Mucosa of gallbladder (tissue), 1 donor: ENCODE measurements around the gene NTN5. TPM values are rescaled to one million over a fixed set of nuclear protein-coding genes. Genes with fewer than 3 reads are reported as not detected.
"Not testable (repeated sequence)": the region's sequence is repeated elsewhere in the genome, so short reads cannot be mapped to it uniquely, and the experiment has no call there.

Experiments used
- DNase-seq: peaks from one replicate; pipeline ENCODE4 v3.0.0-alpha.2; 2020; ENCODE audit warnings: low spot score
- total RNA-seq: library from RNA; stranded (reverse); gene quantifications from one replicate; pipeline ENCODE4 v1.2.1, GENCODE V29; 2021
- donor health status: DM: no; HTN: no; CAD: no.

The NTN5 gene
- total RNA-seq, 1 donor from 2014 or later: 0.46 TPM

DNA sequence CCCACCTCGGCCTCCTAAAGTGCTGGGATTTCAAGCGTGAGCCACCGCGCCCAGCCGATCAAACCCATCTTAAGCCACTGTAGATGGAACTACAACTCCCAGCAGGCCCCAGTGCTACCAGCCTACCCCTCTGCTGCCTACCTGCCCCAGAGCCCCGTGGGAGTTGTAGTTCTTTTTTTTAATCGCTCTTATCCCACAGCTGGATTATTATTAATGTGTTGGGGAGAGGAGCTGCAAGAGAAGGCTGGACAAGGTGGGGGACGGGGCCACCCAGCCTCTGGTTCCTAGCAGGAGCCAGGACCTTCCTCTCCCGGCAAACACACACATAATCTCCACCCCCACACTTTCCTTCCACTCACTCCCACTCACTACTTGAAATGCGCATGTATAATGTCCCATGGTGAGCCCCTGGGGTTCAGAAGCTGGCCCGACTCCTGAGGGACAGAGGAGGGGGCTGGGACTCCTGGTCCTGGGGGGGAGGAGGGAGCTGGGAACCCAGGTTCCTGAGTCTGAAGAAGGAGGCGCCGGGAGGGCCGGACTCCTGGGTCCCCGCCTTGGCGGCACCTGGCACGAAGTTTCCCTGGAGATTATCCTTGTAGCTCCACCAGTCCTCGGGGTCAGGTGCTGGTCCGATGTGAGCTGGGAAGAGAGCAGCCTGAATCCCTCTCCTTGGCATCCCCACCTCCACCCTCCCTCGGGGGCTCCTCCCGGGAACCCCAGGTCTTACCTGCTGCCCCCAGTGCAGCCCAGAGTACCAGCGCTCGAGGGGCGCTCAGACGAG, 27.8 kb downstream of the NTN5 start:
- DNase-seq: peak; percentile 84

DNA sequence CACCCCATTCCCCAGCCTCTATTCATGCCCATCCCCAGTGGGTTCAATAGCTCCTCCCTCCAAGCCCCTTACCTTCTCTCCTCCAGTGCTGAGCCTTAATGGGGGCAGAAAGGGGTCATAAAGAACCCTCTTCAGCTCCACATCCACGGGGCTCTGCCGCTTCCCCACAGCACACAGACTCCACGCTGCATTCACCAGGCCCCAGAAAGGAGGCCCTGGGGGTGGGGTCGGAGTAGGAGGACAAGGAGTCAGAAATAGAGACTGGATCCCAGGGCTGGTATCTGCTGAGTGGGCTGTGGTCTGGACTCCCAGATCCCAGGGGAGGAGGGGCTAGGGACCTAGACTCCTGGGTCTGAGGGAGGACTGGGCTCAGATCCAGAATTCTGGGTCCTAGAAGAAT, 28.5 kb downstream of the NTN5 start:
- no peak for DNase-seq

DNA sequence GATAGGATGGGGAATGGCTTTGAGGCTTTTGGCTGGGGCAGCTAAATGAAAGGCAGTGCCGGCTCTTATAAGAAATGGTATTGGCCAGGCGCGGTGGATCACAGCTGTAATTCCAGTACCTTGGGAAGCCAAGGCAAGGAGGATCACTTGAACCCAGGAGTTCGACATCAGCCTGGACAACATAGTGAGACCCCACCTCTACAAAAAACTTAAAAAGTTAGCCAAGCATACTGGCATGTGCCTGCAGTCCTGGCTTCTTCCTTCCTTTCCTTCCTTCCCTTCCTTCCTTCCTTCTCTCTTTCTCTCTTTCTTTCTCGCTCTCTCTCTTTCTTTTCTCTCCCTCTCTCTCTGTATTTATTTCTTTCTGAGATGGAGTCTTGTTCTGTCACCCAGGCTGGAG, 30.0 kb downstream of the NTN5 start:
- DNase-seq: no peak

DNA sequence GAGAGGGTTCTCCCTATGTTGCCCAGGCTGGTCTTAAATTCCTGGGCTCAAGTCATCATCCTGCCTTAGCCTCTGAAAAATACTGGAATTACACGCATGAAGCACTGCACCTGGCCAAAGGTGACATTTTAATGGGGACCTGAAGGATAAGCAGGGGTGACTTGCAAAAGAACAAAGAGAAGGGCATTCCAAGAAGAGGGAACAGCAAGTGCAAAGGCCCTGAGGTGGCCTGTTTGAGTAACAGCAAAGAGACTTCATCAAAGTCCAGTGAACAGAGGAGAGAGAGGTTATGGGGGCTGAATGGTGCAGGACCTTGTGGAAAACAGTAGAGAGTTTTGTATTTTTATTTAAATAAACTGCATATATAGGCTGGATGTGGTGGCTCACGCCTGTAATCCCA, 31.0 kb downstream of the NTN5 start:
- no peak for DNase-seq

DNA sequence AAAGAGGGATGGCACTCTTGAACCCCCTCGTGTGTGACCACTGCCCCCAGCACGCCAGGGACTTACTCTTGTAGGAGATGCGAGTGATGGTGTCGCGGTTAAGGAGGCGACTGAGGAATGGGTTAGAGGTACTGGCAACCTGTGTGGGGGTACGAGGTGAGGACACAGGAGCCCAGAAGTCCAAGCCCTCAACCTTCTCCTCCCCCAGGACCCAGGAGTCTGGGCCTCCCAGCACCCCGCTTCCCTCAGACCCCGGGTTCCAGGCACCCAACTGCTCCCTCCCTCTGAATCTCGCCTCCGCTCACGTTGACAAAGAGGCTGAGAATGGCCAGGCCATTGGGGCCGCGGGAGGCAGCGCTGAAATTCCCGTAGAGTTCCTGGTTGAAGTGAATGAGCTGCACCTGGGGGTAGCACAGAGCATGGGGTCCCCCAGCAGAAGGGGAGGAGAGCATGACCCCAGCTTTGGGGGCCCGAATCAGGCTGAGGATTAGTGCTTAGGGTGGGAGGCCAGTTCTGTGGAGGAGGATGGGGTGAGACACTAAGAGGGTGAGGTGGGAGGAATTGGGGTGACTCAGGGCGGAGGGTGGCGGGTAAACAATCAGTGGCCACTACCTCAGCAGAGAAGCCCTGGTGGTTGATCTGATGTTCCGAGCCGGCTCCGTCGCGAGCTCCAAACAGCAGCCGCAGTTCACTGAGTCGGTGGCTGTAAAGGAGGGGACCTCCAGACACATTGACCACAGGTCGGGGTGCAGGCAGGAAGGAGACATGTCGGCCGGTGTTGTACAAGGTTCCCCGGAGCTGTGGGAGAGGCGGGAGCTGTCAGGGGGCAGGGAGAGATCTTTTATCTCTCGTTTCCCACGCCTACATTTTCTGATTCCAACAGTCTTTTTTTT, 33.1 kb downstream of the NTN5 start:
- no peak for DNase-seq

DNA sequence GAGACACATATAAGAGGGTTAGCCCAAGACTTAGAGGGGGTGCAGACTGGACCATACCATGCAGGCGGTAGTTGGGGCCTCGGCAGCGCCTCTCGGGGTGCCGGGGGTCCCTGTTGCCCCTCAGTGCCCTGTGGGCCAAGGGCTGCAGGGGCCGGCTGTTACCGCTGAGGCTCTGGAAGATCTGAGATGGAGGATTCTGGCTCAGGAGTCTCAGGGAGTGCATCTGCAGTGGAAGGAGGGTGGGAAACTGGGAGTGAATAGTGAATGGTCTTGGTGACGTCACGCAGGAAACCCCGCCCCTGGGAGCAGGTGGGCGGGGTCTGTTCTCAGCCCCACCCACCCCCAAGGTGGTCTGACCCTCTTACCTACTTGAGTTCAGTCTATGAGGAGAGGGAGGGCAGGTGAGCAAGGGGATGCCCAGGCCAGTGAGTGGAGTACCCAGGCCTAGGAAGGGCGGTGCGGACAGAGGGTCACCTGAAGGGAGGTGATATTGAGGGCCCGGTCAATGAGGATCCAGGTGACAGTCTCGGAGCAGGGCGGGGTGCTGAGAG, 33.9 kb downstream of the NTN5 start:
- no peak for DNase-seq

DNA sequence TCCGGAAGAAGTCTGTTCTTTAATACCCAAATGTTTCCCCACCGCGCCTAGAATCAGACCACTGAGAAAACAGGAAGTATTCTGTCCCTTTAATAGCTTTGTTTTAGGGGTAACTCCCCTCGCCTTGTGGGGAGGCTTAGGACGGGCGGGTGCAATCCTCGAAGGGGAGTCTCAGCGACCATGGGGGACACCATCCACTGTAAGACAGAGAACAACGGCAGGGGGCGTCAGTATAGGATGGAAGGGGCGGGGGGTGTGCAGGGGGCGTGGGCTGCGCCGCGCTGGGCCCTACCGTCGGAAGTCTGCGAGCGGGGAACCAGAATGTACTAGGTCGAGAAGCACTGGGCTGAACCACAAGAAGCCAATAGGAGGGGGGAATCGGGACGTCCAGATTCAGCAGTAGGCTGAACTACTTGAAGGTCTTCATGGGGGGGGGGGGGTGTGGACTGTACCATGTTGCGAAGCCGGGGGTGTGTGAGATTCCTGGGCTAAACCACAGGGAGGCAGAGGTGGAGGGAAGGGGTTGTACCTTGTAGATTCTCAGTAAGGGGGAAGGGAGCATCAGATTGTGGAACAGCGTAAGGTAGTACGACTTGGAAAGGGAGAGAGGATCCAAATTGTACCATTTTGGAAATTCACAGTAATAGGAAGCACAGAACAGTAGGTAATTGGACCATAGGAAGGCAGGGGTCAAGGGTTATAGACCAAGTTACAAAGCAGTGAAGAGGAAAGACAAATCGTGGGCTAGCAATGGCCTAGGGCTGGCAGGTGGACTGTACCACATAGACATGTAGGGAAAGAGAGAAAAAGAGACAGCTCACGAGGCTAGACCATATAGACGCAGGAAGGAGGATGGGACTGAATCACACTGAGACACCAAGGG, 34.6 kb downstream of the NTN5 start:
- DNase-seq: peak; percentile 91

DNA sequence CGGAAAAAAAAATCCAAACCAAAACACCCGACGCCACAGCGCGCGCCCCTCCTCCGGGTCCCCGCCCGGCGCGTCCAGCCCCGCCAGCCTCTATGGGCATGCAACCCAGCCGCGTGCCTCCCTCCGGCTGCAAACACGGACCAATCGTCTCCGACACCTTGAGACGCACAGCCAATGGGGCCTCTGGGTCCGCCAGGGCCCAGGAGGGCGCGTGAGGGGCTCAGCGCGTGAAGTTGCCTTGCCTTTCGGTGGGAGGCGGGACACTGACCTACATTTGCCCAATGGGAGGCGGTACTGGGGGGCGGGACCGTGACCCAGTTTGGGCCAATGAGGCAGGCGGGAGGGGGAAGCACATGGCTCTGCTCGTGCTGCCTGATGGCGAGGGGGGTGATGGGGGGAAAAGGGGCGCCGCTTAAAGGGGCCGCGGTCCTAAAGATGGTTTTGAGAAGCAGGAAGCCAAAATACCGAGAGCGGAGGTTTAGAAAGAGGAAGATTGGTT, 35.3 kb downstream of the NTN5 start:
- DNase-seq: peak; percentile 100

DNA sequence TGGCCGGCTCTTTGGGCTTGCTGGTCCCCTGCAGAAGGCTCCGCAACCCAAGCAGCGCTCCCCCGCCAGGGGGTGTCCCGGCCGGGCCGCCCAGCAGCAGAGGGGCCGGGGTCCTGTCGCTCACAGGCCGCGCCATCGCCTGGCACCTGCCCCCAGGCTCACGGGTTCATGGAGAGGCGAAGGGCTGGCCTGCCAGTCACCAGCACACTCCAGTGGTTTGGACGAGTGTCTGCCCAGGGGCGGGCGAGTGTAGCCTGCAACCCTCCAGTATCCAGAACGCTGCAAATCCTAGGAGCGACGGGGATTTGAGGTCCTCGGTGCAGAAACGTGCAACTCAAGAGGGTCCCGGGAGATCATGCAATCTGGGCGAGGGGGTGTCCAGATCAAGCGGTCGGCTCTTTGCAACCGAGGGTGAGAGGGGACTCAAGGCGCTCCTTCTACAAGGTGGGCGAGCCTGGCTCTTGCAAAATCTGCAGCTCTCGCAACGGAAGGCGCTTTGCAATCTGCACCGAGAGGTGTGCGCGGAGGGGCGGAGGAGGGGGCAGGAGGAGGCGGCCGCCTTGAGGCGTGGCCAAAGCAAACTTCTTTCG, 35.9 kb downstream of the NTN5 start, which contains the start of gene DBP:
TSS of gene DBP (minus strand) at position 521 of the 590 bp plus-strand sequence. CDS start at position 136, 385 bp downstream.
- DNase-seq: no peak

DNA sequence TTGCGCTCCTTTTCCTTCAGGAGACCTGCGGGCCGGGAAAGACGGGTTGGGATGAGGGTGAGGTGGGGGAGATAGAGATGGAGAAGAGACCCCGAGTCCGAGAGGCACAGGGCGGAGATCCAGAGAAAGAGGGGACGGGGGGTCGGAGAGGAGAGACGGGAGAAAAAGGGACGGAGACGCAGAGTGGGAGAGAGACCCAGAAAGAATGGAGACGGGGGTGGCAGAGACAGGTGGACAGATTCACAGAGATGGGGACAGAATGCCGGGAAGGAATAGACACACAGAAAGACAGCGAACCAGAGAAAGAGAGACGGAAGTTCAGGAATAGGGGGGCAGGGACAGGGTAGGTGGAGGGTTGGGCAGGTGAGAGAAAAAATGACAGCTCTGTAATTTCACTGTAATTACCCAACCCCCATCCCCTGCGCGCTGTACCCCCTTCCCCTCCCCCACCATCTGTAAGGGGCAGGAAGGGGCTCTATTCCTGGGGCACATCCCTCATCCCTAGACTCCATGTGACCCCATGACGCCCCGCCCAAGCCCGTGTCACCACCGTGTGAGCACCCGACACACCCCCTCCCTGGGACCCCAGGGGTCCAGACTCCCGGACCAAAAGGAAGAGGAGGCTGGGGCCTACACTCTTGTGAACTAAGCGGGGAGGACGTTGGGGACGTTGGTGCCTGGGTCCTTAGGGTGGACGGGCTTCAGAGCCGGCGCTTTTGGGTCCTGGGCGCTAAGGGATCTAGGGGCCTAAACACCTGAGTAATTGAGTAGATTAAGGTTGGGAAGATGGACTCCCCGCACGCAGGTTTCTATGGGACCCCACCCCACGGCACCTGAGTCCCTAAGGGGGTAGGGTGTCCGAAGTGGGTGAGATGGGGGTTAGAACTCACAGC, 36.6 kb downstream of the NTN5 start:
- no peak for DNase-seq

DNA sequence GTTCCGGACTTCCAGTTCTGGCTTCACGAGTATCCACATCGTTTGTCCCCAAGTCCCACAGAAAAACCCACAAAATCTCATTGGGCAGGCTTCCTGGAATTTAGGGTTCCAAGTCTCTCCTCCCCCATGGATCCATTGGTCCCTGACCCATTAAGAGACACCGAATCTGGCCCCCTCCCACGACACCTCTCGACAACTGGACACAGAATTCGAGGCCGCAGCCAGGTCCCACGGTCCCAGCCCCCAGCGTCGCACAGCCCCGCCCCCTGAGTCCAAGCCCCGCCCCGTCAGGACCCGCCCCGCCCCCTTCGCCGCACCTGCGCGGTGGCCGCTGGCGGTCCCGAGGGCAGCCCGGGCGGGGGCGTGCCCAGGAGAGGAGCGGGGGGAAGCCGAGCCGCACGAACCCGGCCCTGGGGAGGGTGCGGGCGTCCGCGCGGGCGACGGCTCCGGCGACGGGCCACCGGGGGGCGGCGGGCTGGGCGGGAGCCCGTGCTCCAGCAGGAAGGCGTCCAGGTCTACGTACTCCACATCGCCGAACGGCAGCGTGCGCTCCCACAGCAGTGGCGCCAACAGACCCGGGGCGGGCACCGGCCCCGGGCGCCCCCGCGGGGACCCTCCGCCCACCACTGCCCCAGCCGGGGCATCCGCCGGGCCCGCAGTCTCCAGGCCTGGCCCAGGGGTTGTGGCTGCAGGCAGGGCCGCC, 37.4 kb downstream of the NTN5 start:
- peak; percentile 66 for DNase-seq

DNA sequence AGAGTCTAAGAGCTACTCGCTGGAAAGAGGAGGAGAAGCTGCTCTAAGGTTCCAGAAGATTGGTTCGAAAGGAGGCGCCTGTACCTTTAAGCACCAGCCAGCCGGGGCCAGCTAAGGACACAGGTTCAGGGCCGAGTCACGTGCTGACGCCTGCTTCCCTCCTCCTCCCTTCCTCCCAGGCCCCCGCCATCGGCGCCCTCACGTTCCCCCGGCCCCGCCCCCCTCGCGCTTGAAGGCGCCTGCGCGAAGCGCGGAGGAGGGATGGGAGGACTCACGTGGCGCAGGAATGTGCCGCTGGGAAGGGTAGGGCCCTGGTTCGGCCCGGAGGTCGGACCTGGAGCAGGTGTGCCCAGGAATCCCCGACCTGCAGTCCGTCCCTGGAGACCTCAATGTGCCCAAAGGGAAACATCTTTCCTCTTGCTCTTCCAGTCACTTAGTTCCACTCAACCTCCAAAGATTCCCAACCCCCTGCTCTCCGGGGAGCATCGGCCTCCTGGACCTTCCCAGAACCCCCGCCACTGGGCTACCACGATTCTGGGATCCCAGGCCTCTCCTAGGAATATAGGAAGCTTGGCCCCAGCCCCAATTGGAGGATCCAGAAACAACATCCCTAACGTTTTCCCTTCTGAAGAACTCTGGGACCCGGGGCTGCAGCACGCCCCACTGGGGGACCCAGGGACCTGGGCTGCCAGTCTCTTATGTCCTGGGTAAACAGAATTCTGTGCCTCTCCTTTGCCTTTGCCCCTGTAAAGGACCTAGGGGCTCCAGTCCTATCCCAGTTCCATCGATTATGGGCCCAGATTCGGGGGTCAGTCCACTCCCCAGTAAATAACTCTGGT, 38.2 kb downstream of the NTN5 start:
- DNase-seq: peak; percentile 97

DNA sequence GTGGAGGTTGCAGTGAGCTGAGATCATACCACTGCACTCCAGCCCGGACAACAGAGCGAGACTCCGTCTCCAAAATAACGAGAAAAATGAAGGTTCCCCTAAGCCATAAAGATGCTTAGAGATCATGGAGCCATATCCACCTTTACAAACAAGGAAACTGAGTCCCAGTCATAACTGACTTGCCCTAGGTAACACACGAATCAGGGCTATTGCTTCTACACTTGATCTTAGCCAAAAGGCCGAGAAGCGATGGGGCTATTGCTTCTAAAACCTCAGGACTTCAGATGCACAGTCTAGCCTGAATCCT, 38.8 kb downstream of the NTN5 start:
- no peak for DNase-seq

DNA sequence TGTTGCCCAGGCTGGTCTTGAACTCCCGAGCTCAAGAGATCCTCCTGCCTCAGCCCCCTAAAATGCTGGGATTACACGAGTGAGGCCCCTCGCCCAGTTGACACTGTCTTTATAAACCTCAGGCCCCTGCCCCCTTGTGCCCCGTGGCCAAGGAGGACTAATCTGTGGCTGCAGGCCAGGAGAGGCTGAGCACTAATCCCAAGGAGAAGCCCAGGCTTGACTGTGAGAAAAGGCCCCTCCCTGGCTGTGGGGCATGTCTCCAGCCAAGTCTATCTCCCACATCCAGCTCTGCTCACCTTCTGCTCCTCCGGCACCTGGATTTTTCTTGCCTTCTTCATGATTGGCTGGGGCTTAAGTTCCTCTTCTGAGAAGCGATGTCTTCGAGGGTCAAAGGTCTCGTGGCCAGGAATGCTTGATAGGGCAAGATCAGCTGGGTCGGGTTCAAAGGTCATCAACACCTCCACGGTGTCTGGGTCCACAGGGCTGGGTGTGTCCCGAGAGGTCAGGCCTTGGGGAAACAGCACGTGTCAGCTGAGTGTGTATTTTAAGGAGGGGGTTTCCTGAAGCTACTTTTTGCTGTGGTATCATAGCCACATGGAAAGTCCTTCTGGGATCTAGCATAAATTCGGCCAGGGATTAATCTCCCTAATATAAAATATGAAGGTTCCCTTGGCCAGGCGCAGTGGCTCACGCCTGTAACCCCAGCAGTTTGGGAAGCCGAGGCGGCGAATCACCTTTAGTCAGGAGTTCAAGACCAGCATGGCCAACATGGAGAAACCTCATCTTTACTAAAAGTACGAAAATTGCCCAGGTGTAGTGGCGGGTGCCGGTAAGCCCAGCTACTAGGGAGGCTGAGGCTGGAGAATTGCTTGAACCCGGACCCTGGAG, 39.4 kb downstream of the NTN5 start:
- no peak for DNase-seq

DNA sequence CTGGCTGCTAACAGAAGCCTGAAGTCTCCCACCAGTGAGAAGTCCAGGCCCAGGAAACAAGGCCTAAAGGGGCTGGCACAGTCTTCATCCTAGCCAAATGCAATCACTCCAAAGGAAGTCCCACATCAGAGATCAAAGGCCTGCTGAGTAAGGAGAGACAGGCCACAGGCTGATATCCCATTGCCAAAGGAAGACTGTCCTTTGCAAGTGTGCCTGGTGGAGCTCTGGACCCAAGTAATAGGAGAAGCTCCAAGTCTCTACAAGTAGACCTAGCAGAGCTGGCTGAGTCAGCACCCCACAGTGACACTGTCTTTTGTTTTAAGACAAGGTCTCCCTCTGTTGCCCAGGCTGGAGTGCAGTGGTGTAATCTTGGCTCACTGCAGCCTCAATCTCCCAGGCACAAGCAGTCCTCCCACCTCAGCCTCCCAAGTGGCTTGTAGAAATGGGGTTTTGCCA, 40.1 kb downstream of the NTN5 start:
- no peak for DNase-seq

DNA sequence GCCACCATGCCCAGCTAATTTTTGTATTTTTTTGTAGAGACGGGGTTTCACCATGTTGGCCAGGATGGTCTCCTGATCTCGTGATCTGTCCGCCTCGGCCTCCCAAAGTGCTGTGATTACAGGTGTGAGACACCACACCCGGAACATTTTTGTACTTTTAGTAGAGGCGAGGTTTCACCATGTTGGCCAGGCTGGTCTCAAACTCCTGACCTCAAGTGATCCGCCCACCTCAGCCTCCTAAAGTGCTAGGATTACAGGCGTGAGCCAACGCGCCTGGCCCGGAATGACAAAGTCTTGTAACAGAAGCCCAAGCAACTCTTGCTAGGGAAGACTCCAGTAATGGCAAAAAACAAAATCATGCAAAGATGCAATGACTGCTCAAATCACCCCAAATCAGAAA, 40.5 kb downstream of the NTN5 start:
- DNase-seq: not testable (repeated sequence)

DNA sequence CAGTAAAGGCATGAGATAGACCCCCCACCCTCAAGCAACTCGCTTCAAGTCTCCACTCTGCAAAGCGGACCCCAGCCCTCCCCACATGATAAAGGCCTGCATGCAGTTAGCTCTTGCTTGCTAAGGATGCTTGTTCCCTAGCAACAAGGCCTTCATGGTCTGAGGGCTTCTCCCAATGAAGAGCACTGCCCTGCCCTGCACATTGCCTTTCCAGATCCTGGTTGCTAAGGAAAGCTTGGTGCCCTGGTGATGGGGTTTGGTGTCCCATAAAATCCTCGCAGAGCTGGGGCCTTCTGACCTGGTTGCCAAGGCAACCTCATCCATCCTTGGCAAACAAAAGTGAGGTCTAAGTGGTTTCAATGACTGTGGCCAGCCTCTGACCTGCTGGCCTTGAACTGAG, 41.6 kb downstream of the NTN5 start:
- DNase-seq: no peak
